Activated B cell treated with CpG ODN at 0.5 μM for 24 hours (primary cell): Measurements from ENCODE around the gene CENPP. TPM values are rescaled to one million over a fixed set of nuclear protein-coding genes. Genes with fewer than 3 reads are reported as not detected.

Experiments used
- ATAC-seq: fragments of 200-7000 bp; cut with Tn5 transposase; one replicate; pipeline ENCODE4 v1.10.0; 2021; ENCODE audit warnings: low read depth, mild to moderate bottlenecking, moderate library complexity
- CTCF ChIA-PET: fragments of 350-600 bp; sonication (Branson Sonifier 250); formaldehyde crosslinking; loops from one replicate; lab custom pipeline; 2021; ENCODE audit warnings: antibody characterized with exemption; lab: Charles Lee
- POLR2A ChIA-PET: fragments of 350-600 bp; sonication (Branson Sonifier 250); formaldehyde crosslinking; loops from one replicate; lab custom pipeline; 2021; ENCODE audit warnings: antibody characterized with exemption; lab: Charles Lee
- DNase-seq: peaks from one replicate; pipeline ENCODE4 v3.0.0; 2022
- H3K27ac Mint-ChIP-seq: one replicate; pipeline ENCODE4 v1.8.0; 2020; ENCODE audit warnings: mixed read lengths
- H3K27me3 Mint-ChIP-seq: one replicate; pipeline ENCODE4 v1.8.0; 2021; ENCODE audit warnings: mixed read lengths
- H3K36me3 Mint-ChIP-seq: one replicate; pipeline ENCODE4 v1.8.0; 2021; ENCODE audit warnings: low read depth, mixed read lengths
- H3K4me1 Mint-ChIP-seq: one replicate; pipeline ENCODE4 v1.8.0; 2021; ENCODE audit warnings: mixed read lengths
- H3K4me3 Mint-ChIP-seq: one replicate; pipeline ENCODE4 v1.8.0; 2020; ENCODE audit warnings: mild to moderate bottlenecking, mixed read lengths
- H3K9me3 Mint-ChIP-seq: one replicate; pipeline ENCODE4 v1.8.0; 2020; ENCODE audit warnings: mixed read lengths
- intact Hi-C: fragments of 100-400 bp; cut with micrococcal nuclease; formaldehyde crosslinking; loops from one replicate; pipeline ENCODE4 v1.15.1; 2024
- total RNA-seq: library from RNA; stranded (reverse); gene quantifications from 2 replicates; pipeline ENCODE4 v1.2.3, GENCODE V29; 2022
- TF ChIP-seq, protein P1 (sequence below): fragments of 200-600 bp; IDR thresholded peaks from one replicate; pipeline ENCODE4 v1.8.0; 2022; ENCODE audit warnings: antibody characterized with exemption, mild to moderate bottlenecking

Gene CENPP
- total RNA-seq, 1 donor from 2014 or later, result 5.7 TPM

- intact Hi-C loops, result no loop called here
- H3K36me3 Mint-ChIP-seq, result peaks cover 3% of the 10 kb centered on the region
- H3K9me3 Mint-ChIP-seq, result no peaks in the 10 kb centered on the region
- no peak overlapping the region for H3K4me3 Mint-ChIP-seq
- POLR2A ChIA-PET, result no interaction called here
- TF ChIP-seq, protein P1, sequence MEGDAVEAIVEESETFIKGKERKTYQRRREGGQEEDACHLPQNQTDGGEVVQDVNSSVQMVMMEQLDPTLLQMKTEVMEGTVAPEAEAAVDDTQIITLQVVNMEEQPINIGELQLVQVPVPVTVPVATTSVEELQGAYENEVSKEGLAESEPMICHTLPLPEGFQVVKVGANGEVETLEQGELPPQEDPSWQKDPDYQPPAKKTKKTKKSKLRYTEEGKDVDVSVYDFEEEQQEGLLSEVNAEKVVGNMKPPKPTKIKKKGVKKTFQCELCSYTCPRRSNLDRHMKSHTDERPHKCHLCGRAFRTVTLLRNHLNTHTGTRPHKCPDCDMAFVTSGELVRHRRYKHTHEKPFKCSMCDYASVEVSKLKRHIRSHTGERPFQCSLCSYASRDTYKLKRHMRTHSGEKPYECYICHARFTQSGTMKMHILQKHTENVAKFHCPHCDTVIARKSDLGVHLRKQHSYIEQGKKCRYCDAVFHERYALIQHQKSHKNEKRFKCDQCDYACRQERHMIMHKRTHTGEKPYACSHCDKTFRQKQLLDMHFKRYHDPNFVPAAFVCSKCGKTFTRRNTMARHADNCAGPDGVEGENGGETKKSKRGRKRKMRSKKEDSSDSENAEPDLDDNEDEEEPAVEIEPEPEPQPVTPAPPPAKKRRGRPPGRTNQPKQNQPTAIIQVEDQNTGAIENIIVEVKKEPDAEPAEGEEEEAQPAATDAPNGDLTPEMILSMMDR, result no peak
- H3K27ac Mint-ChIP-seq, result no peak overlapping the region
- CTCF ChIA-PET, result no interaction called here
- H3K27me3 Mint-ChIP-seq, result no peaks in the 10 kb centered on the region
- DNase-seq (no peak), ATAC-seq (no peak)
- no peaks in the 10 kb centered on the region for H3K4me1 Mint-ChIP-seq
These were observed 58.6 kb downstream of the CENPP start for GRCh38 chr9:92384375-92384774.

DNA sequence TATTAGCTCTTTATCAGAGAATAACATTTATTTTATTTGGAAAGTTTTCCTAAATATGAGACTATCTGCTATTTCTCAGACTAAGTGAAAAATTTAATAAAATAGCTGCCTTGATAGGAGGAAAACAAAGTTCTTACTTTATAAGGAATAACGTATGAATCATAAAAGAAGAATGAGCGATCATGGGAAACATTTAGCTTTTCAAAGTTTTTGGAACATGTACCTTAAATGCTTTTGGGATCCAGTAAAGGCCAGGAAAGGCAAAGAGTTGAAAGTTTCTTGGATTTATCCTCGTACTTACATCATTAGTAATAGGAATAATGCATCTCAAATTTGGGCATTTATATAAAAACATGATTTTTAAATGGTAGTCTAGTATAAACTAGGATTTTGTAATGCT, 59.2 kb downstream of the CENPP start:
- Mint-ChIP-seq H3K36me3 (peaks cover 3% of the 10 kb centered on the region), H3K9me3 (no peaks in the 10 kb centered on the region), H3K27ac (no peak overlapping the region), H3K27me3 (no peaks in the 10 kb centered on the region), H3K4me3 (no peak overlapping the region), H3K4me1 (no peaks in the 10 kb centered on the region)
- no peak for DNase-seq
- intact Hi-C loops, result no loop called here
- ChIA-PET CTCF (no interaction called here), POLR2A (no interaction called here)
- no peak for ATAC-seq
- TF ChIP-seq, protein P1, result no peak

- intact Hi-C loops, result no loop called here
- H3K4me1 Mint-ChIP-seq, result no peaks in the 10 kb centered on the region
- H3K4me3 Mint-ChIP-seq, result no peak overlapping the region
- no peak overlapping the region for H3K27ac Mint-ChIP-seq
- no peaks in the 10 kb centered on the region for H3K9me3 Mint-ChIP-seq
- DNase-seq (no peak), ATAC-seq (no peak)
- CTCF ChIA-PET, result no interaction called here
- H3K27me3 Mint-ChIP-seq, result no peaks in the 10 kb centered on the region
- POLR2A ChIA-PET, result no interaction called here
- TF ChIP-seq, protein P1, result no peak
- H3K36me3 Mint-ChIP-seq, result peaks cover 3% of the 10 kb centered on the region
These were observed 59.7 kb downstream of the CENPP start for GRCh38 chr9:92385477-92385876.

DNA sequence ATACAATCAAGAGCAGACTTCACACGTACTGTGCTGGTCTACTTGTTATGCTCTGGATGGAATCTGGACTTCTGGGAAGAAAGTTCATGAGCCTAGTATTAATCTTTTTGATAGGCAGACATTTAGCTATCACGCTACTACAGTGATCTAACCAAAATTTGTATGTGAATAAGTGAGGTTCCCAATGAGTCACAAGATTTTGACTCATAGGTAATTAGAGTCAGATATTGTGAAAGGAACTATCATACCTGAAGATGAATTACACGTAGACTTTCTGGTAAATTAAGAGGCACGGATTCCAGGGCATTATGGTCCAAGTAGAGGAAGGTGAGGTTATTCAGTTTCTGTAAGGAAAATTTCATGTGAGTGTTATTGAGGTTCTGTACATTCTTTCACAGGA, 60.2 kb downstream of the CENPP start:
- ATAC-seq, result no peak
- Mint-ChIP-seq H3K9me3 (no peaks in the 10 kb centered on the region), H3K27me3 (no peaks in the 10 kb centered on the region), H3K4me1 (no peaks in the 10 kb centered on the region), H3K4me3 (no peak overlapping the region), H3K36me3 (no peaks in the 10 kb centered on the region), H3K27ac (no peak overlapping the region)
- POLR2A ChIA-PET, result no interaction called here
- TF ChIP-seq, protein P1, result no peak
- intact Hi-C loops, result no loop called here
- DNase-seq, result no peak
- CTCF ChIA-PET, result no interaction called here

GRCh38 chr9:92392690-92393089, 66.9 kb downstream of the CENPP start:
- Mint-ChIP-seq H3K4me3 (no peak overlapping the region), H3K27ac (no peak overlapping the region), H3K4me1 (no peaks in the 10 kb centered on the region), H3K9me3 (no peaks in the 10 kb centered on the region), H3K36me3 (no peaks in the 10 kb centered on the region), H3K27me3 (no peaks in the 10 kb centered on the region)
- TF ChIP-seq, protein P1, result no peak
- CTCF ChIA-PET, result no interaction called here
- ATAC-seq, result no peak
- intact Hi-C loops, result no loop called here
- DNase-seq, result no peak
- POLR2A ChIA-PET, result no interaction called here
